ENCODE data around the gene DBH. TPM values are rescaled to one million over a fixed set of nuclear protein-coding genes. Genes with fewer than 3 reads are reported as not detected.

DBH gene
- total and polyA plus RNA-seq, 2 of the 13 experiments (the other 11 are each of a cell fraction or from before 2014, with no cell fraction given), result not detected

DNA sequence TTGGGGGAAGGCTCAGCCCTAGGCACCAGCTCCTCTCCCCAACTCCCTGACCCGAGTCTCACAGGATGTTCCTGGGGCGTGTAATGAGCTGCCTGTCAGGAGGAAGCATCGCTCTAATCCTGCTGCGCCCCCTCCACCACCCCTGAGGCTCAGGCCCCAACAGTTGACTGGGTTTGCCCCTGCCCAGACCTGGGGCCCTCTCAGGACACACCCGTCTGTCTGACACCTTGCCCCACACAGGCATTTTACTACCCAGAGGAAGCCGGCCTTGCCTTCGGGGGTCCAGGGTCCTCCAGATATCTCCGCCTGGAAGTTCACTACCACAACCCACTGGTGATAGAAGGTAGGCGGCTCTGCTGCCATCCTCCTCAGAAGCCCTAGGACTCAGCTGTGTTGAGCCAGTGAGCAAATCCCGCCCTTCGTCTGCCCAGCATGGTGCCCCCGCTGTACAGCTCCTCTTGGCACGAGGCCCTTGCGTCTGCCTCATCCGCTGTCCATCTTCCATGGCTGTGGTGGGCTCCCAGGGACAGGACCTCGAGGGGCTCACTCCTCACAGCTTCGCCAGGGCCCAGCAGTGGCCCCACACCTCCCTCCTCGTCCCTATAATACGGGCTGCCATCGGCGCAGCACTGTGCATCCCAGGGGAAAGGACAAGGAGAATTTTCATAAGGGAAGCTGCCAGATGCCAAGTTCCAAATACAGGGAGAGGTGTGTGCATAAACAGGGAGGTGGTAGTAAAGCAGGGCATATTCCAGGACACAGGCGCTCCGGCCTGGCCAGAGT is 8.0 kb downstream of the DBH start:
- no TSS peak for BruUV-seq (replicated peaks)
- H3K4me2 ChIP-seq (ENCODE audit: low read depth, low read length), result no peak overlapping the region
- FAIRE-seq, result no peak
- CTCF ChIA-PET (ENCODE audit: low intra/inter-chr PET ratio, low total read pairs), result no interaction called here
- no peak overlapping the region for H3K27ac ChIP-seq (ENCODE audit: extremely low read length, insufficient read depth, low read length)
- no peaks in the 10 kb centered on the region for H3K9me3 ChIP-seq (ENCODE audit: low read length)
- TF ChIP-seq ZNF441 (CRISPR knock-in tag; IDR thresholded peaks at IDR 0.05; ENCODE audit: borderline replicate concordance), result no peak
- H3K36me3 ChIP-seq (replicated peaks in 1 of 2; ENCODE audit: control insufficient read depth in 1 of 2, insufficient read depth in 2 of 2, low read length in 2 of 2), result no peaks in the 10 kb centered on the region
- H2AFZ ChIP-seq (ENCODE audit: low read length), result no peak overlapping the region
- H4K20me1 ChIP-seq (ENCODE audit: insufficient read depth, low read length), result no peaks in the 10 kb centered on the region; the same call in none of the 2 replicates
- in situ Hi-C loops (cut with HindIII; ENCODE audit: extremely low pct_ligation_motif_present, low pct_unique_long_range_greater_than_20kb) (no loop called here), intact Hi-C loops (cut with micrococcal nuclease; ENCODE audit: unreplicated experiment) (no loop called here)
- no peak for DNase-seq (ENCODE audit: low spot score)
- no peak overlapping the region for H3K9ac ChIP-seq (ENCODE audit: insufficient read depth, low read depth, low read length)
- H3K79me2 ChIP-seq (ENCODE audit: insufficient read depth, low read length), result no peaks in the 10 kb centered on the region
- H3K4me1 ChIP-seq (ENCODE audit: insufficient read depth, low read length), result no peaks in the 10 kb centered on the region
- H3K27me3 ChIP-seq (ENCODE audit: control insufficient read depth in 1 of 2, insufficient read depth in 2 of 2, low read length in 2 of 2), result peaks cover 13 to 96% of the 10 kb centered on the region in 2 experiments
- POLR2A ChIA-PET, result no interaction called here
- 46% methylated on average over 16 of the region's 23 CpGs for WGBS (ENCODE audit: low lambda C conversion rate)
- H3K4me3 ChIP-seq (replicated peaks in 1 of 3; ENCODE audit: insufficient read depth in 1 of 3, low read depth in 2 of 3, low read length in 3 of 3), result no peak overlapping the region
- no peak for ATAC-seq

DNA sequence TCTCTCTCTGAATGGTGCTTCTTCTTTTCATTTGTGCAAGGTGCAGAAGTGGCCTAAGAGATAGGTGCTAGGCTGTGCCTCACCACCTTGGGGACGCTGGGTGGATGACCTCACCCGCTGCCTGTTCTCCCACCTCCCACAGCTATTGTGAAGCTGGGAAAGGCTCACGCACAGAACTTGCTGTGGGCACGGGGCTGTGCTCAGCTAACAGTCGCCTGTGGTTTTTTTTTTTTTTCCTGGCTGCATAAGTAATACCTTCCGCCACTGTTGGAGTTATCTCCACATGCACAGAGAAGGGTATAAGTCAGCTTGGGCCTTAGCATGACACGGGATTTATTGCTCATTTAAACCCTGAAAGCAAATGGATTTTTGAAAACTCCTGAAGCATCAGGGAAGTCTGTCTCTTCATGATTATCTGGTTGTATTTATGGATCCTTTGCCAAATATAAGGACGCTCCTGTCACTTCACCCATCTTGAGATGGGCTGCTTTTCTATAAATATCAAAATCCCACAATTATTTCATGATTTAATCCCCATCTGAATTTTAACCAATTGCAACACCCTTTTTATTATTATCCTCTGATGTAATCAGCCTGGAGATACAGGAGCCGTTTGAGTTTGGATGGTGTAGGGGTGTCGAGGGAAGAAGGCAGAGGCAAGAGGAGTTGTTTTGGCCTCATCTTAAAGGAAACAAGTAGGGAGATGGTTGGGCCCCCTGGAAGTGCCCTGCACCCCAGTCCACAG is 9.0 kb downstream of the DBH start:
- Histone ChIP-seq H3K36me3 (replicated peaks in 1 of 2; ENCODE audit: control insufficient read depth in 1 of 2, insufficient read depth in 2 of 2, low read length in 2 of 2) (no peaks in the 10 kb centered on the region), H3K27me3 (ENCODE audit: control insufficient read depth in 1 of 2, insufficient read depth in 2 of 2, low read length in 2 of 2) (peaks cover 18 to 96% of the 10 kb centered on the region in 2 experiments), H3K9ac (ENCODE audit: insufficient read depth, low read depth, low read length) (no peak overlapping the region), H2AFZ (ENCODE audit: low read length) (no peak overlapping the region), H3K4me1 (ENCODE audit: insufficient read depth, low read length) (no peaks in the 10 kb centered on the region), H4K20me1 (ENCODE audit: insufficient read depth, low read length) (no peaks in the 10 kb centered on the region; the same call in none of the 2 replicates), H3K79me2 (ENCODE audit: insufficient read depth, low read length) (no peaks in the 10 kb centered on the region), H3K9me3 (ENCODE audit: low read length) (no peaks in the 10 kb centered on the region), H3K4me3 (replicated peaks in 1 of 3; ENCODE audit: insufficient read depth in 1 of 3, low read depth in 2 of 3, low read length in 3 of 3) (no peak overlapping the region), H3K27ac (ENCODE audit: extremely low read length, insufficient read depth, low read length) (no peak overlapping the region), H3K4me2 (ENCODE audit: low read depth, low read length) (no peak overlapping the region)
- intact Hi-C loops (cut with micrococcal nuclease; ENCODE audit: unreplicated experiment) (no loop called here), in situ Hi-C loops (cut with HindIII; ENCODE audit: extremely low pct_ligation_motif_present, low pct_unique_long_range_greater_than_20kb) (no loop called here)
- TF ChIP-seq TSC22D2 (CRISPR knock-in tag; IDR thresholded peaks at IDR 0.05; ENCODE audit: borderline replicate concordance), result no peak
- TF ChIP-seq ZSCAN20 (CRISPR knock-in tag; IDR thresholded peaks at IDR 0.05; ENCODE audit: borderline replicate concordance), result no peak
- TF ChIP-seq FOXP1 (IDR thresholded peaks at IDR 0.05), result no peak
- no peak for TF ChIP-seq FOXP1 (CRISPR knock-in tag; IDR thresholded peaks at IDR 0.05)
- no peak for TF ChIP-seq PLRG1 (conservative IDR thresholded peaks at IDR 0.05)
- TF ChIP-seq PITX1 (CRISPR knock-in tag; IDR thresholded peaks at IDR 0.05), result no peak
- no peak for TF ChIP-seq ZNF672 (CRISPR knock-in tag; IDR thresholded peaks at IDR 0.05)
- TF ChIP-seq CREB1 (IDR thresholded peaks at IDR 0.05), result no peak
- no peak for TF ChIP-seq CREB1 (CRISPR knock-in tag; IDR thresholded peaks at IDR 0.05)
- TF ChIP-seq, protein P1, sequence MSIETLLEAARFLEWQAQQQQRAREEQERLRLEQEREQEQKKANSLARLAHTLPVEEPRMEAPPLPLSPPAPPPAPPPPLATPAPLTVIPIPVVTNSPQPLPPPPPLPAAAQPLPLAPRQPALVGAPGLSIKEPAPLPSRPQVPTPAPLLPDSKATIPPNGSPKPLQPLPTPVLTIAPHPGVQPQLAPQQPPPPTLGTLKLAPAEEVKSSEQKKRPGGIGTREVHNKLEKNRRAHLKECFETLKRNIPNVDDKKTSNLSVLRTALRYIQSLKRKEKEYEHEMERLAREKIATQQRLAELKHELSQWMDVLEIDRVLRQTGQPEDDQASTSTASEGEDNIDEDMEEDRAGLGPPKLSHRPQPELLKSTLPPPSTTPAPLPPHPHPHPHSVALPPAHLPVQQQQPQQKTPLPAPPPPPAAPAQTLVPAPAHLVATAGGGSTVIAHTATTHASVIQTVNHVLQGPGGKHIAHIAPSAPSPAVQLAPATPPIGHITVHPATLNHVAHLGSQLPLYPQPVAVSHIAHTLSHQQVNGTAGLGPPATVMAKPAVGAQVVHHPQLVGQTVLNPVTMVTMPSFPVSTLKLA (IDR thresholded peaks at IDR 0.05), result no peak
- TF ChIP-seq CBFB (CRISPR knock-in tag; IDR thresholded peaks at IDR 0.05), result no peak
- no peak for TF ChIP-seq SYNCRIP (IDR thresholded peaks at IDR 0.05; ENCODE audit: insufficient read depth, low read depth, low read length)
- no peak for TF ChIP-seq PPARG (CRISPR knock-in tag; conservative IDR thresholded peaks at IDR 0.05)
- FAIRE-seq (no peak), ATAC-seq (no peak), DNase-seq (ENCODE audit: low spot score) (no peak)
- POLR2A ChIA-PET, result no interaction called here
- CTCF ChIA-PET (ENCODE audit: low intra/inter-chr PET ratio, low total read pairs), result no interaction called here
- 14% methylated on average over 10 of the region's 10 CpGs for WGBS (ENCODE audit: low lambda C conversion rate)
- BruUV-seq (replicated peaks), result no TSS peak

Measured in HepG2 (cell line).